ENCODE data around the gene CBFB. TPM values are rescaled to one million over a fixed set of nuclear protein-coding genes. Genes with fewer than 3 reads are reported as not detected.
A peak's percentile ranks its signal among the peaks of the same experiment; 100 is the strongest.

CBFB gene
- total and polyA plus RNA-seq, 9 of the 15 experiments (the other 6 are each of a cell fraction or from before 2014, with no cell fraction given), result 22.0 to 112 (median 66.5) TPM

DNA sequence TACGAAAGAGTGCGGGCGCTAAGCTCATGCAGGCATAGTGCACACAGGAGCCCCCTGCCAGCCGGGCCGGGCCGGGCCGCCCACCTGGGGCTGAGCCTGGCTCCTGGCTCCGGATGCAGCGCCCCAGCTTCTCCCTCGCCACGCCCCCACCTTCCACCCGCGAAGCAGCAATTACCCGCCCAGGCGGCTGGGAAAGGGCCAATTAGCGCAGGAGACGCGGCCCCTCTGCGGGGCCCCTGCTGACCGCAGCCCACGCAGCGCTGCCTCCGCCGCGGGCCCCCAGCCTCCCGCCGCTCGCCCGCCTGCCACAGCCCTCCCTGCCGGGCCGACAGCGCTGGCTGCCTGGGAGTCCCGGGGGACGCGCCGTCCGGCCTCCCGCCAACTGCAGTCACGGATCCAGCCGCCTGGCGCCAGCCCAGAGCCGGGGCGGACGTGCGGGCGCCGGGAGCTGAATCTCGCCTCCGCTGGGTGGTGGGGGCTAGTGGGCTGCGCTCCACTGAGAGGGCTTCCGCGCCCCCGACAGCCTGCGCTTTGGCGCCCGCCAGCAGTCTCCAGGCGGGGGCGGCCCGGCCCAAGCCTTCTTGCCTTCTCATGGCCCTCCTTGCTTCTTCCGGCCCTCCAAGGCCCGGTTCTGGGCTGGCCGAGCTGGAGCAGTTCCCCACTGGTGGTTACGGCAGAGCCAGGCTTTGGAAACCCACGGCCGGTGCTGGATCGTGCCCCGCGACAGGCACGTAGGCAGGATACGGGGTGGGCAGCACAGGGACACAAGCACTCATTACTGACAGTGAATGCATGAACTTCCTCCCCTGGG, 14.9 kb upstream of the CBFB start (continued):
- TF ChIP-seq MAFK (IDR thresholded peaks at IDR 0.05; ENCODE audit: low read length), result no peak
- TF ChIP-seq, protein P1, sequence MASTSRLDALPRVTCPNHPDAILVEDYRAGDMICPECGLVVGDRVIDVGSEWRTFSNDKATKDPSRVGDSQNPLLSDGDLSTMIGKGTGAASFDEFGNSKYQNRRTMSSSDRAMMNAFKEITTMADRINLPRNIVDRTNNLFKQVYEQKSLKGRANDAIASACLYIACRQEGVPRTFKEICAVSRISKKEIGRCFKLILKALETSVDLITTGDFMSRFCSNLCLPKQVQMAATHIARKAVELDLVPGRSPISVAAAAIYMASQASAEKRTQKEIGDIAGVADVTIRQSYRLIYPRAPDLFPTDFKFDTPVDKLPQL (IDR thresholded peaks at IDR 0.05; ENCODE audit: extremely low read depth, insufficient read length), result no peak
- no peak for TF ChIP-seq ZBTB8A (IDR thresholded peaks at IDR 0.05; ENCODE audit: partially characterized antibody)
- no peak for TF ChIP-seq ZNF717 (CRISPR knock-in tag; IDR thresholded peaks at IDR 0.05)
- no peak for TF ChIP-seq CBX5 (IDR thresholded peaks at IDR 0.05; ENCODE audit: borderline replicate concordance, low read depth)
- TF ChIP-seq PHF21A (IDR thresholded peaks at IDR 0.05; ENCODE audit: borderline replicate concordance, low read depth), result no peak
- TF ChIP-seq NR3C1 (CRISPR knock-in tag; IDR thresholded peaks at IDR 0.05), result no peak
- peak; percentile 59; the same call in 1 of the 2 replicates for TF ChIP-seq HNRNPL (IDR thresholded peaks at IDR 0.05; ENCODE audit: low read depth, low read length)
- TF ChIP-seq TRIM28 (IDR thresholded peaks at IDR 0.05), result no peak
- peak; percentile 52; the same call in 1 of the 2 replicates for TF ChIP-seq SOX6 (IDR thresholded peaks at IDR 0.05)
- no peak for TF ChIP-seq POLR2H (tag; IDR thresholded peaks at IDR 0.05; ENCODE audit: low read depth)
- TF ChIP-seq ZNF518B (CRISPR knock-in tag; IDR thresholded peaks at IDR 0.05), result no peak
- TF ChIP-seq, protein P2, sequence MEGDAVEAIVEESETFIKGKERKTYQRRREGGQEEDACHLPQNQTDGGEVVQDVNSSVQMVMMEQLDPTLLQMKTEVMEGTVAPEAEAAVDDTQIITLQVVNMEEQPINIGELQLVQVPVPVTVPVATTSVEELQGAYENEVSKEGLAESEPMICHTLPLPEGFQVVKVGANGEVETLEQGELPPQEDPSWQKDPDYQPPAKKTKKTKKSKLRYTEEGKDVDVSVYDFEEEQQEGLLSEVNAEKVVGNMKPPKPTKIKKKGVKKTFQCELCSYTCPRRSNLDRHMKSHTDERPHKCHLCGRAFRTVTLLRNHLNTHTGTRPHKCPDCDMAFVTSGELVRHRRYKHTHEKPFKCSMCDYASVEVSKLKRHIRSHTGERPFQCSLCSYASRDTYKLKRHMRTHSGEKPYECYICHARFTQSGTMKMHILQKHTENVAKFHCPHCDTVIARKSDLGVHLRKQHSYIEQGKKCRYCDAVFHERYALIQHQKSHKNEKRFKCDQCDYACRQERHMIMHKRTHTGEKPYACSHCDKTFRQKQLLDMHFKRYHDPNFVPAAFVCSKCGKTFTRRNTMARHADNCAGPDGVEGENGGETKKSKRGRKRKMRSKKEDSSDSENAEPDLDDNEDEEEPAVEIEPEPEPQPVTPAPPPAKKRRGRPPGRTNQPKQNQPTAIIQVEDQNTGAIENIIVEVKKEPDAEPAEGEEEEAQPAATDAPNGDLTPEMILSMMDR (IDR thresholded peaks at IDR 0.05 in 2 of 3, conservative IDR thresholded peaks at IDR 0.05 in 1 of 3; ENCODE audit: insufficient read depth in 2 of 3, low read depth in 1 of 3, low read length in 3 of 3), result peak in 2 of 3 experiments; percentile 3 to 67; a peak in 3 of 6 replicates
- no peak for TF ChIP-seq FOXA3 (CRISPR knock-in tag; conservative IDR thresholded peaks at IDR 0.05 in 1 of 2, IDR thresholded peaks at IDR 0.05 in 1 of 2)
- no peak for TF ChIP-seq TCF7 (IDR thresholded peaks at IDR 0.05; ENCODE audit: borderline replicate concordance)
- no peak for TF ChIP-seq ZNF76 (CRISPR knock-in tag; IDR thresholded peaks at IDR 0.05; ENCODE audit: borderline replicate concordance)
- no peak for TF ChIP-seq ZNF217 (CRISPR knock-in tag; IDR thresholded peaks at IDR 0.05)
- TF ChIP-seq PML (IDR thresholded peaks at IDR 0.05; ENCODE audit: low read length), result no peak
- no peak for TF ChIP-seq MTA1 (IDR thresholded peaks at IDR 0.05; ENCODE audit: borderline replicate concordance)
- no peak for TF ChIP-seq ZC3H4 (CRISPR knock-in tag; IDR thresholded peaks at IDR 0.05; ENCODE audit: borderline replicate concordance)
- no peak for TF ChIP-seq ZNF444 (CRISPR knock-in tag; IDR thresholded peaks at IDR 0.05)
- TF ChIP-seq NONO (IDR thresholded peaks at IDR 0.05; ENCODE audit: low read depth in 2 of 2, low read length in 1 of 2), result peak; percentile 54 to 68; a peak in 2 of 4 replicates
- TF ChIP-seq ZNF174 (CRISPR knock-in tag; IDR thresholded peaks at IDR 0.05), result no peak
